Measurements from ENCODE around the gene PKIG.
"Not testable (repeated sequence)": the region's sequence is repeated elsewhere in the genome, so short reads cannot be mapped to it uniquely, and the experiment has no call there.

PKIG gene

GRCh38 chr20:44643596-44644229 lies 61.3 kb downstream of the PKIG start:
- no peak for DNase-seq

GRCh38 chr20:44644230-44644617 lies 61.8 kb downstream of the PKIG start:
- DNase-seq = no peak

DNA sequence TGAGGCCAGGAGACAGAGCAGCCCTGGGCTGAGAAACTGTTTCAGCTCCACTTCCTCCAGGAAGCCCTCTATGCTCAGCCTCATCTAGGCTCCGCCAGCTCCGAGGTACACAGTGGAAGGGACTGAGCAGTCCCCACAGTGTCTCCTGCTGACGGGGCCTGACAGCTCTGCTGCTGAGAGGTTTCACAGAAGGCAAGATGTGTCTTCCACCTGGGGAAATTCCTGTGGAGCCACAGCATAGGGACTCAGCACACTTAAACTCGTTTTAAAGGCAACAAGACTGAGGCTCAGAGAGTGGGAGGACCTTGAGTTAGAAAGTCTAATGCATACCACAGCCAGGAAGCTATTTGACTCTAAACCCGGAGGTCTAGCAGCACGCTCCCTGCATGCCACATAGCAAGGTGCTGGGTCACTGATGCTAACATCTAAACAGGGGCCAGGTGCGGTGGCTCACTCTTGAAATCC lies 62.3 kb downstream of the PKIG start:
- DNase-seq = no peak

GRCh38 chr20:44646023-44646640 lies 63.8 kb downstream of the PKIG start:
- DNase-seq = no peak

DNA sequence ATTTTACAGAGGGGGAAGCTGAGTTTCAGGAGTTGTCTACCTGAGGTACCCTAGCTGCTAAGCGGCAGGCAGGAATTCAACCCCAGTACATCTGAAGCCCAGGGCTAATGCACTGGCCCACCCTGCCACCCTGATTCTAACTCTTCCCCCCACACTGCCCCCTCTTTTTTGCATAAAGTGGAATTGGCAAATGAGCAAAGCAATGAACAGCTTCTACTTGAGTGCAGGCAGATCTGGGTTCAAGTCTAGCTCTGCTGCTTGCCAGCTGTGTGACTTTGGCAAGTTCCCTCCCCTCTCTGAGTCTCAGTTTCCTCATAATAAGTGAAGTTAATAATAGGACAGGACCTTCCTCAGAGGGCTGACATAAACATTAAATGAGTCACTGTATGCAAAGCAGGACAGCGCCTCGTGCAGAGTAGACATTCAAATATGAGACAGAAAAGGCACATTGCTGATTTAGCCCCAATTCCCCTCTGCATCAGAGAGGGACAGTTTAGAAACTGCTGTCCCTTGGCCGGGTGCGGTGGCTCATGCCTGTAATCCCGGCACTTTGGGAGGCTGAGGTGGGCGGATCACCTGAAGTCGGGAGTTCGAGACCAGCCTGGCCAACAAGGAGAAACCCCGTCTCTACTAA lies 64.4 kb downstream of the PKIG start:
- no peak for DNase-seq

DNA sequence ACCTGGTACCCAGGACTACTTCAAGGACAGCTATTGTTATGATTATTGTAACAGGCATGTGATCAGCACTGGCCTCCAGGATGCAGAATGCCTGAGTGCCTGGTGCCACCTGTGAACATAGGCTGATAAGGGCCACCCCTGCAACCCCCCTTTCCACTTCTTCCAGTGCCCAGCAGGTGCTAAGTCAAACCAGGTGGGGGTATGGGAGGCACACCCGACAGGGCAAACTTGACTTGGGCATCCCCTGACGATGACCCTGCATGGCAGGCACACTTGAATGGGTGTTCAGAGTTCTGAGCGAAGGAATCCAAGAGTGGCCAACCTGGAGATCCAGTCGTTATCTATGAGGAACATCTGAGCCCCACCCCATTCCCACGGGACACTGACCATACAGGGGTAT lies 65.7 kb downstream of the PKIG start:
- no peak for DNase-seq

DNA sequence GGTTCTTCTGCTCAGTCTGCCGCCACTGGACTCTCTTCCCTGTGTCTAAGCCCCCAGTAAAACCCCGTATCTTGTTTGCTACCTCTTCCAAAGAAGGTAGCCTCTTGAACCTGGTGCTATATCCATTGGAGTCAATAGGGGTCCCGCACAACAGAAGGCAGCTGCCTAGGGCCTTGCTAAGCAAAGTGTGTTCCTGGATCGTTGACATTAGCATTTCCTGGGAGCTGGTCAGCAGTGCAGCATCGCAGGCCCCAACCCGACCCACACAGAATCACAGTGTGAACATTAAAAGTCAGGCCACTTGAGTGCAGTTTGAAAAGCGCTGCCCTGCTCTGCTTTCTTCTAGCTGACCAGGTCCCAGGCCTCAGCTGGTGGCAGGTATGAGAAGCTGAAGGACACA lies 66.2 kb downstream of the PKIG start:
- DNase-seq = no peak

- DNase-seq = no peak
Observed at GRCh38 chr20:44649126-44649525, 66.7 kb downstream of the PKIG start.

DNA sequence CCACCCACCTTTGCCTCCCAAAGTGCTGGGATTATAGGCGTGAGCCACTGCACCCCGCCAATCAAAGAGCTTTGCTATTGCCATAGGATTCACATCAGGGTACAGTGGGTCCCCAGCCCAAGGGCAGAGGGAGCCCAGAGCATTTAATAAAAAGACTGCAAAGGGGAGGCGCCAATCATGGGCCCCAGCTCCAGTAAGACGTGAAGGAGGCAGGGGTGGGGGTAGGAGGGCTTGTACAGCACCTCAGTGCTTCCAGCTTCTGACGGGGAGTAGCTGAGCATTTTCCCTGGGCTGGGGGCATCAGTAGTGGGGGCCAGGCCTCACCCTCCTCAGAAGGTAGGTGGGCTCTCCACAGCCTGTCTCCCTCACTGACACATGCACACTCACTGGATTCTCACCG lies 67.6 kb downstream of the PKIG start:
- no peak for DNase-seq

- no peak for DNase-seq
Observed at GRCh38 chr20:44650771-44651433, 68.5 kb downstream of the PKIG start.

DNA sequence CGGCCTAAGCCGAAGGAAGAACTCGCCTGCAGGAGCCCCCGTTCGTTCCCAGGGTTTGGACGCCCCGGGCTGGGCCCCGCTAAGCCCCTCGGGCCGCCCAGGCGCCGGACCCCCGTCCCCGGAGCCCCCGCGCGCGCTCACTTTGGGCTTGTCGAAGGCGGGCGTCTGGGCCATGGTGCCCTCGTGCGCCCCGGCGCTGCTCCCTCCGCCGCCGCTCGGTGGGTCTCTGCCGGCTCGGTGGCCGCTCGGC lies 69.0 kb downstream of the PKIG start:
- no peak for DNase-seq

DNA sequence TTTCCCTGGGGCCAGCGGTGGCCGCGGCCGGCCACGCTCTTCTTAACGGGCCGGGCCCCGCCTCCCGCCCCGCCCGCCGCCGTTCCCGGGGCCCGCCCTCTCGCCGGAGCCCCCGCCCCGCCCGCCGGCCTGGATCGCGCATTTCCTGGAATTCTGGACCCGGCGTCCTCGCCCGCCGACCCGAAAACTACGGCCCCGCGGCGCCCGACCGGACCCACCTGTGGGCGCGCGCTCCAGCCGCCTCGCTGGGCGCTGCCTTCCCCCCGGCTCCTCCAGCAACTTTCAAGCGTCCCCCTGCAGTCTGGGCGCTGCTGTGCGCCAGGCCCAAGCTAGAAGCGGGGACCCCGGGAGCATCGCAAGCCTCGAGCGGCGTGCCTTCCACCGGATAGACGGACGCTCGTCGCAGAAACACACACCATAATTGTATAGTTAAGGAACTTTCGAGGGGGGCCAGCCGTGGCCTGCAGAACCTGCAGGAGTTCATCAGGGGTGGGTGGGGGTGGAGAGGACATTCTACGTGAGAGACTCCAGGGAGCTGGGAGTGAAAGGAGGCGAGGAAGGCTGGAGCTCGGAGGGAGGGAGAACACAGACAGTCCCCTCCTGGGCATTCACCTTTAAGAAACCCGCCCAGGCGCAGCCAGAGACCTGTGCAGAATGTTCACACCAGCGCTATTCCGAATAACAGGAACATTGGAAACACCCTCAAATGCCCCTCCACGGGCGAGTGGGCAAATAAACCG lies 69.5 kb downstream of the PKIG start, which contains the start of gene ADA:
Gene ADA, minus strand, starts transcription at position 16 of the 740 bp plus-strand sequence. CDS start 92 bp downstream, outside the sequence.
- DNase-seq = no peak

GRCh38 chr20:44653546-44653945 lies 71.2 kb downstream of the PKIG start:
- no peak for DNase-seq

GRCh38 chr20:44654210-44654609 lies 71.8 kb downstream of the PKIG start:
- not testable (repeated sequence) for DNase-seq

GRCh38 chr20:44656448-44656847 lies 74.1 kb downstream of the PKIG start:
- no peak for DNase-seq

GRCh38 chr20:44657875-44658274 lies 75.5 kb downstream of the PKIG start:
- DNase-seq = no peak

GRCh38 chr20:44658810-44659209 lies 76.4 kb downstream of the PKIG start:
- DNase-seq = no peak

- DNase-seq = no peak
Observed at GRCh38 chr20:44659931-44660330, 77.6 kb downstream of the PKIG start.

GRCh38 chr20:44660581-44660980 lies 78.2 kb downstream of the PKIG start:
- DNase-seq = no peak

DNA sequence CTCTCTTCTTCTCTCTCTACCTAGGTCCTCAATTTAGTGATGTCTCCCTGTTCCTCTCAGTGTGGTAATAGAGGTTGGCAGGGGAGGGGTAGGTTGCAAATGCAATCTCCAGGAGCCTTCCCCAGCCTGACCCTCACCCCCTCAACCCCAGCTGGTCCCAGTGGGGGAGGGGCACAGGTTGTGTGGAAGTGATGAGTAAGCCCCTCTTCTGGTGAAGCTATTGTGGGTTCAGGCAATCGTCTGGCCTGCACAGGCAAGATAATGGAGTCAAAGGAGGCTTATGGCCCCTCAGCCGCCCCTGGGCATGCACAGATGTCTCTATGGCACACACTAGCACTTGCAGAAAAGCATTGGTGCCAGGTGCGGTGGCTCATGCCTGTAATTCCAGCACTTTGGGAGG lies 79.9 kb downstream of the PKIG start:
- no peak for DNase-seq

- no peak for DNase-seq
Observed at GRCh38 chr20:44664131-44664530, 81.8 kb downstream of the PKIG start.

DNA sequence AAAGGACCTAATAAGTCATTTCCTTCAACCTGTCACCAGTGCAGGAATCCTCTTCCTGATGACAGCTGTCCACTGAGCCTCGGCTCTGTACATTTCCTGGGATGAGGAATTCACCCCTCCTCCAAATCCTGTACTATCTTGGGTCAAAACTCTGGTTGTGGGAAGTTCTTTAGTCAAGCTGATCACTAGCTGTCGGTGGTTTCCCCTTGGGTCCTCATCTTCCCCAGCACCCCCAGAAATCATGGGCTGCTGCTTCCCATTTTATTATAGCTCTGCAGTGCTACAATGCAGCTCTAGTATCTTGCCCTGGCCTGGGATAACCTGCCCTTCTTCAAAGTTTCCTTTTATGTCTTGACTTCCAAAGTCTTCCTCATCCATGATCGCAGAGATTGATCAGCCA lies 83.7 kb downstream of the PKIG start:
- DNase-seq = no peak

Measured in NCI-H446 treated with DMSO at 0.1 percent for 48 hours (cell line).